ENCODE results near the gene GTF2I. TPM values are rescaled to one million over a fixed set of nuclear protein-coding genes. Genes with fewer than 3 reads are reported as not detected.
"Not testable (repeated sequence)": the region's sequence is repeated elsewhere in the genome, so short reads cannot be mapped to it uniquely, and the experiment has no call there.

GTF2I gene
- total RNA-seq, 1 donor from 2014 or later, result 124 TPM

- DNase-seq (ENCODE audit: extremely low spot score in 2 of 2), result peak in 1 of 2 donors; percentile 95
- H3K36me3 ChIP-seq, result no peaks in the 10 kb centered on the region
- peak overlapping the region; percentile 93 to 99 for H3K4me3 ChIP-seq
- H3K4me1 ChIP-seq, result peaks cover 41% of the 10 kb centered on the region
- intact Hi-C loops (cut with DNase I), result loop anchor here (10.0 kb wide), 1 partner anchor 202 kb away; the partner anchor contains the start of gene GTF2IRD1
- no peaks in the 10 kb centered on the region for H3K9me3 ChIP-seq
- H3K27ac ChIP-seq, result peak overlapping the region; percentile 100
- no peaks in the 10 kb centered on the region for H3K27me3 ChIP-seq
- TF ChIP-seq, protein P1, sequence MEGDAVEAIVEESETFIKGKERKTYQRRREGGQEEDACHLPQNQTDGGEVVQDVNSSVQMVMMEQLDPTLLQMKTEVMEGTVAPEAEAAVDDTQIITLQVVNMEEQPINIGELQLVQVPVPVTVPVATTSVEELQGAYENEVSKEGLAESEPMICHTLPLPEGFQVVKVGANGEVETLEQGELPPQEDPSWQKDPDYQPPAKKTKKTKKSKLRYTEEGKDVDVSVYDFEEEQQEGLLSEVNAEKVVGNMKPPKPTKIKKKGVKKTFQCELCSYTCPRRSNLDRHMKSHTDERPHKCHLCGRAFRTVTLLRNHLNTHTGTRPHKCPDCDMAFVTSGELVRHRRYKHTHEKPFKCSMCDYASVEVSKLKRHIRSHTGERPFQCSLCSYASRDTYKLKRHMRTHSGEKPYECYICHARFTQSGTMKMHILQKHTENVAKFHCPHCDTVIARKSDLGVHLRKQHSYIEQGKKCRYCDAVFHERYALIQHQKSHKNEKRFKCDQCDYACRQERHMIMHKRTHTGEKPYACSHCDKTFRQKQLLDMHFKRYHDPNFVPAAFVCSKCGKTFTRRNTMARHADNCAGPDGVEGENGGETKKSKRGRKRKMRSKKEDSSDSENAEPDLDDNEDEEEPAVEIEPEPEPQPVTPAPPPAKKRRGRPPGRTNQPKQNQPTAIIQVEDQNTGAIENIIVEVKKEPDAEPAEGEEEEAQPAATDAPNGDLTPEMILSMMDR (IDR thresholded peaks at IDR 0.05), result no peak
- peak; percentile 85 to 89 for TF ChIP-seq POLR2AphosphoS5 (IDR thresholded peaks at IDR 0.05; ENCODE audit: insufficient read depth in 1 of 2, low read depth in 1 of 2)
Observed at GRCh38 chr7:74656837-74657691, 454 bp upstream of the GTF2I start.

GRCh38 chr7:74658178-74659004 lies 873 bp downstream of the GTF2I start:
- DNase-seq (ENCODE audit: extremely low spot score in 2 of 2), result no peak
- TF ChIP-seq POLR2A (IDR thresholded peaks at IDR 0.05) (peak in 1 of 2 donors; percentile 47), POLR2AphosphoS5 (IDR thresholded peaks at IDR 0.05; ENCODE audit: insufficient read depth in 1 of 2, low read depth in 1 of 2) (no peak)
- Histone ChIP-seq H3K36me3 (no peaks in the 10 kb centered on the region), H3K9me3 (no peaks in the 10 kb centered on the region), H3K27ac (peak overlapping the region; percentile 100), H3K4me3 (peak overlapping the region; percentile 93 to 99), H3K4me1 (peaks cover 54% of the 10 kb centered on the region), H3K27me3 (no peaks in the 10 kb centered on the region)
- intact Hi-C loops (cut with DNase I), result loop anchor here (10.0 kb wide), 1 partner anchor 204 kb away; the partner anchor contains the start of gene GTF2IRD1

DNA sequence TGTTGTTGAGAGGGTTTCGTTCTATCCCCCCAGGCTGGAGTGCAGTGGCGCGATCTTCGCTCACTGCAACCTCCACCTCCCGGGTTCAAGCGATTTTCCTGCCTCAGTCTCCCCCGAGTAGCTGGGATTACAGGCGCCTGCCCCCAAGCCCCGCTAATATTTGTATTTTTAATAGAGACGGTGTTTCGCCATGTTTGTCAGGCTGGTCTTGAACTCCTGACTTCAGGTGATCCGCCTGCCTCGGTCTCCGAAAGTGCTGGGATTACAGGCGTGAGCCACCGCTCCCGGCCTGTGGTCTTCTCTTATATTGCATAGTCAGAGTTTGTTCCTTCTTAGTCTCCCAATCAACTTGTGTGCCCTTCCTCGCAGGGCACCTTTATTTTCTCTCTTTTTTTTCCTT lies 2.7 kb downstream of the GTF2I start:
- H3K36me3 ChIP-seq; intact Hi-C loops (cut with DNase I); H3K9me3 ChIP-seq; H3K27me3 ChIP-seq; DNase-seq (ENCODE audit: extremely low spot score in 2 of 2): not testable (repeated sequence)
- Histone ChIP-seq H3K27ac (peak overlapping the region; percentile 100), H3K4me1 (peaks cover 67% of the 10 kb centered on the region), H3K4me3 (peak overlapping the region in 1 of 2 donors; percentile 99)

- H3K27me3 ChIP-seq; DNase-seq (ENCODE audit: extremely low spot score in 2 of 2); intact Hi-C loops (cut with DNase I); H3K9me3 ChIP-seq; H3K4me3 ChIP-seq: not testable (repeated sequence)
- peaks cover 59% of the 10 kb centered on the region for H3K4me1 ChIP-seq
- H3K27ac ChIP-seq, result peak overlapping the region; percentile 100
- peaks cover 0 to 12% of the 10 kb centered on the region in 2 donors for H3K36me3 ChIP-seq
Observed at GRCh38 chr7:74661836-74662794, 4.6 kb downstream of the GTF2I start.

DNA sequence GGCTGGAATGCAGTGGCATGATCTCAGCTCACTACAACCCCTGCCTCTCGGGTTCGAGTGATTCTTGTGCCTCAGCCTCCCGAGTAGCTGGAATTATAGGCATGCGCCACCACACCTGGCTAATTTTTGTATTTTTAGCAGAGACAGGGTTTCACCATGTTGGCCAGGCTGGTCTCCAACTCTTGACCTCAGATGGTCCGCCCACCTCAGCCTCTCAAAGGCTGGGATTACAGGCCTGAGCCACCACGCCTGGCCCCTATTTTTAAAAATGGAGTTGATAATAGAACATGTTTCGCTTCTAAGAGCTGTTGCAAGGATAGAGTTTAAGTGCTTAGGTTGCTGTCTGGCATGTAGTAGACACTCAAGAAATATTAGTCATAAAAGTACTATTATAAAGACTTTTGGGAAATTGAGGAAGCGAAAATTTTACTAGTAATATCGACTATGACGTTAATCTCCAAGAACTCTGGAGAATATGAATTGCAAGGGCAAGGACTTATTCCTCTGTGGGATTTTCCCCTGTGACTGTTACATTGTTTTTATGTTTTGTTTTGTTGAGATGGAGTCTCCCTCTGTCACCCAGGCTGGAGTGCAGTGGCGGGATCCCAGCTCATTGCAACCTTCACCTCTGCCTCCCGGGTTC lies 7.9 kb downstream of the GTF2I start:
- no peak for DNase-seq (ENCODE audit: extremely low spot score in 2 of 2)
- H3K27ac ChIP-seq, result peak overlapping the region; percentile 58
- TF ChIP-seq POLR2AphosphoS5 (IDR thresholded peaks at IDR 0.05; ENCODE audit: insufficient read depth in 1 of 2, low read depth in 1 of 2), result no peak
- TF ChIP-seq, protein P1 (IDR thresholded peaks at IDR 0.05), result no peak
- no peak for TF ChIP-seq POLR2A (IDR thresholded peaks at IDR 0.05)
- H3K36me3 ChIP-seq, result peaks cover 0 to 12% of the 10 kb centered on the region in 2 donors
- intact Hi-C loops (cut with DNase I), result no loop called here
- H3K9me3 ChIP-seq, result no peaks in the 10 kb centered on the region
- no peaks in the 10 kb centered on the region for H3K27me3 ChIP-seq
- H3K4me3 ChIP-seq, result no peak overlapping the region
- peaks cover 61% of the 10 kb centered on the region for H3K4me1 ChIP-seq

DNA sequence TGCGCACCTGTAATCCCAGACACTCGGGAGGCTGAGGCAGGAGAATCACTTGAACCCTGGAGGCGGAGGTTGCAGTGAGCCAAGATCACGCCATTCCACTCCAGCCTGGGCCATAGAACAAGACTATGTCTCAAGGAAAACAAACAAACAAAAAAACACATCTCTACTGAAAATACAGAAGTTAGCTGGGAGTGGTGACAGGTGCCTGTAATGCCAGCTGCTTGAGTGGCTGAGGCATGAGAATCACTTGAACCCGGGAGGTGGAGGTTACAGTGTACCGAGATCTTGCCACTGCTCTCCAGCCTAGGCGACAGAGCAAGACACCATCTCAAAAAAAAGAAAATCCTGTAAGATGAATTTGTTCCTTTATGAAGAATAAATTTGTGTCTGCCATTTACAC lies 9.5 kb downstream of the GTF2I start:
- H3K4me3 ChIP-seq; H3K27ac ChIP-seq; intact Hi-C loops (cut with DNase I); DNase-seq (ENCODE audit: extremely low spot score in 2 of 2); H3K27me3 ChIP-seq; H3K9me3 ChIP-seq: not testable (repeated sequence)
- peaks cover 62% of the 10 kb centered on the region for H3K4me1 ChIP-seq
- peaks cover 0 to 12% of the 10 kb centered on the region in 2 donors for H3K36me3 ChIP-seq

GRCh38 chr7:74667520-74667919 lies 10.0 kb downstream of the GTF2I start:
- H3K27me3 ChIP-seq; H3K27ac ChIP-seq; DNase-seq (ENCODE audit: extremely low spot score in 2 of 2); H3K9me3 ChIP-seq; intact Hi-C loops (cut with DNase I); H3K4me3 ChIP-seq: not testable (repeated sequence)
- H3K36me3 ChIP-seq, result peaks cover 0 to 12% of the 10 kb centered on the region in 2 donors
- H3K4me1 ChIP-seq, result peaks cover 61% of the 10 kb centered on the region

Measured in vagina (tissue), 2 donors.